Vagina (tissue), 2 donors: Measurements from ENCODE around the gene FRYL.

Experiments used
- POLR2A ChIP-seq, 2 donors: fragments of 450-650 bp; IDR thresholded peaks; one replicate each; pipeline ENCODE4 v1.6.1; 2017; ENCODE audit warnings: antibody characterized with exemption in 2 of 2, mild to moderate bottlenecking in 2 of 2, moderate library complexity in 2 of 2
- TF ChIP-seq, protein P1 (sequence below), 3 experiments: fragments of 450-650 bp in 2 of 3; fragments of 200-600 bp in 1 of 3; sonication (generic) in 1 of 3; IDR thresholded peaks; one replicate each; pipeline ENCODE4 v1.5.1; 2017 to 2019; ENCODE audit warnings: antibody characterized with exemption in 3 of 3, mild to moderate bottlenecking in 2 of 3, moderate library complexity in 2 of 3

DNA sequence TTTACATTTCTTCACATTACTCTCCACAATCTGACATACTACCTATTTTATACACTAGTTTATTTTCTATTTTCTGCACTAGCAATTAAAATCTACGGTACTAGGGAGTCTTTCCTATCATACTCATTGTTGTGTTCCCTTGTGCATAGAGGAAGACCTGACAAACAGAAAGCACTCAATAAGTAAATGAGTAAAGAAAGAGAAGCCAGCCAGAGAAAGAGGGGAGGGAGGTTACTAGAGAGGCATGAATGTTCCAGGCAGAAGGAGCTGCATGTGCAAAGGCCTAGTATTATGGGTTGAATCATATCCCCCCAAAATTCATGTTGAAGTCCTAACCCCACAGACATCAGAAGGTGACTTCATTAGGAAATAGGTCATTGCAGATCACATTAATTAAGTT is 176.0 kb downstream of the FRYL start:
- TF ChIP-seq, protein P1, sequence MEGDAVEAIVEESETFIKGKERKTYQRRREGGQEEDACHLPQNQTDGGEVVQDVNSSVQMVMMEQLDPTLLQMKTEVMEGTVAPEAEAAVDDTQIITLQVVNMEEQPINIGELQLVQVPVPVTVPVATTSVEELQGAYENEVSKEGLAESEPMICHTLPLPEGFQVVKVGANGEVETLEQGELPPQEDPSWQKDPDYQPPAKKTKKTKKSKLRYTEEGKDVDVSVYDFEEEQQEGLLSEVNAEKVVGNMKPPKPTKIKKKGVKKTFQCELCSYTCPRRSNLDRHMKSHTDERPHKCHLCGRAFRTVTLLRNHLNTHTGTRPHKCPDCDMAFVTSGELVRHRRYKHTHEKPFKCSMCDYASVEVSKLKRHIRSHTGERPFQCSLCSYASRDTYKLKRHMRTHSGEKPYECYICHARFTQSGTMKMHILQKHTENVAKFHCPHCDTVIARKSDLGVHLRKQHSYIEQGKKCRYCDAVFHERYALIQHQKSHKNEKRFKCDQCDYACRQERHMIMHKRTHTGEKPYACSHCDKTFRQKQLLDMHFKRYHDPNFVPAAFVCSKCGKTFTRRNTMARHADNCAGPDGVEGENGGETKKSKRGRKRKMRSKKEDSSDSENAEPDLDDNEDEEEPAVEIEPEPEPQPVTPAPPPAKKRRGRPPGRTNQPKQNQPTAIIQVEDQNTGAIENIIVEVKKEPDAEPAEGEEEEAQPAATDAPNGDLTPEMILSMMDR (IDR thresholded peaks at IDR 0.05), result no peak
- TF ChIP-seq POLR2A (IDR thresholded peaks at IDR 0.05), result no peak
